Pulmonary artery endothelial cell (primary cell): ENCODE results near the gene HES5. TPM values are rescaled to one million over a fixed set of nuclear protein-coding genes. Genes with fewer than 3 reads are reported as not detected.

Experiments used
- DNase-seq: peaks from one replicate; pipeline ENCODE4 v3.0.0-alpha.2; 2011; ENCODE audit warnings: low read depth, low spot score
- total RNA-seq: library from RNA; depleted of rRNA; stranded (reverse); fragments of >200 nt; gene quantifications from 2 replicates; pipeline ENCODE4 v1.2.3, GENCODE V29; 2014

HES5 gene
- total RNA-seq, 1 donor from 2014 or later = not detected

DNA sequence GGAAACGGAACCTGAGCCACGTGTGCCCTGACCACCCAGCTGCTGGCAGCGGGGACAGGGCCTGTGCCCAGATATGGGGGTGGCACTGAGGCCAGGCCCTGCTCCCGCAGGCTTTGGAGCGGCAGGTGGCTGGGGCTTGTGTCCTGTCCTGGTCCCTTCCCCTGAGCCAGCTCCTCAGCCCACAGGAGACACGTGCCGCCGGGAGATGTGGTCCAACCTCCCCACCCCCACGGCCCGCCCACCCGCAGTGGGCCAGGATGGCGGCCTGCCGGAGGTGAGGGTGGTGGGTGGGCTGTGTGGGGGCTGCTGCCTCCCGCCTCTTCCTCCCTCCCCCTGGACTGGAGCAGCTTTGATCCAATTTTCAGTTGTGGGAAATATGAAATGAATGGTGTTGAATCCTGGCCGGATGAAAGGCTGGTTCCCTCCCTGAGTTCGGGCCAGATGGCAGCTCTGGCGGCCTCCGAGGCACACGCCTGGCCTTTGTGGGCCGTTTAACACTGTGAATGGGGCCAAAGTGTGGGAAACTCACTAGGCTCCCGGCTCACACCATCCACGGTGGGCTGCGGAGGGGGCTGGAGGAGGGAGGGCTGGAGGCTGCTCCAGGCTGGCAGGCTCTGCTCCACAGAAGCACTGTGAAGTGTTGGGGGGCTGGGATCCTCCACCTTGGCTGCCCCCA, 2.6 kb upstream of the HES5 start:
- no peak for DNase-seq

DNA sequence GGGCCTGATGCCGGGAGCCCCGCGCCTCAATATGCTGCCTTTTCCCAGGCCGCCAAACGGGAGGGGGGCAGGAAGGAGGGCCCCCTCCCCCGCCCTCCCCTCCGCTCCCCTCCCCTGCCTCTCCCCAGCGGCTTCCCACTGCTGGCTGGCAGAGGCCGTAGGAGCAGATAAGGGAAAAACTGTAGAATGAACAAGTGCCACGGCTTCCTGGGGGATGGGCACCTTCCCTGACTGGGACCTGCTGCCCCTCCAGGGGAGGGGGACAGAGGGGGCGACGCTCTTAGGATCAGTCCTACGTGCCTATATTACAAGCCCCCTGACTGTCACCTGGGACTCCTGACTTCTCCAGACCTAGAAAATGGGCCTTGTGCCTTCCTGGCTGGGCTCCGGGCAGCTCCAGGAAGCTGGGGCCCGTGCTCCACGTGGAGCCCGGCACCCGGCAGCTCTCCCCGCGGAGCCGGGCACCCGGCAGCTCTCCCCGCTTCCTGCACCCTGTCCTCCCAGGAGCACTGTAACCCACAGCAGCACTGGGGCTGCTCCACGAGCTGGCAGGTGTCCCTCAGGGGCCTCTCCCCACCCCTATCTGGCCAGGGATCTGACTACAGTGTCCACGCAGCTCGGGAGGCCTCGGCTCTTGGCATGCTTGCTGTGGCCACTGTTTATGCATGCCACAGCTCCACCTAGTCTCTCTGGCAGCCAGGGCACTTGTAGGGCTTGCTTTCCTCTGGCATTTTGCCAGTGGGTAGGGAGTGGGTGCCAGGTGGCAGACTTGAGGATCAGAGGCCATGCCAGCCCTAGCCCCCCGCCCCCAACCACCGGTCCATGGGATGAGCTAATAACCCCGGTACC, 674 bp upstream of the HES5 start:
- DNase-seq = no peak

- no peak for DNase-seq
Measured at GRCh38 chr1:2528966-2529783, 888 bp downstream of the HES5 start.

DNA sequence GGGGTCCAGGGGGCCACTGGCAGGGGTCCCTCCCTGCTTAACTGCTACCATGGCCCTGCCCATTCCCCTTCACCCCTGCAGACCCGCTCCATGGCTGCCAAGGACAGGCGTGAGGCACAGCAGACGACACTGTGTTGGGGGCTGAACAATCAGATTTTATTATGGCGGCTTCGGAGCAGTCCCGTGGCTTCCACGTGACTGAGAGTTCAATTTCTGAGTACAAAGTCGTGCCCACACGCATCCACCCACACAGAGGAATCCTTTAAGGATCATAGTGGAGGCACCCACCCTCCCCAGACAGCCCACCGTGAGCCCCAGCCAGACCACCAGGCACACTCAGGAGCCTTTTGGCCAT, 1.5 kb downstream of the HES5 start:
- DNase-seq = no peak

- no peak for DNase-seq
Measured at GRCh38 chr1:2528016-2528415, 2.0 kb downstream of the HES5 start.

DNA sequence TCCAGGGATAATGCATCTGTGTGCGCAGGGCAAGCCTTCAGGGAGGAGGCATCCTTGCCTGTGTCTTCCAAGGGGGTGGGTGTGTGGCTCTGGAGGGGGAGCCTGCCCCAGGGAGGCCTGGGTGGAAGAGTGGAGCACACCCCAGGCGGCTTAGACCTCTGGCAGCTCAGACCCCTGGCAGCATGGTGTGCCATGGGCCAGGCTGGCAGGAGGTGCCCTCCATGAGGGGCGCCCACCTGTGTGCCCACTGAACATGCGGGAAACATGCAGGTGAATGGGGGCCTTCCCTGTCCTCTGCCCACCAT, 2.6 kb downstream of the HES5 start:
- DNase-seq = no peak

DNA sequence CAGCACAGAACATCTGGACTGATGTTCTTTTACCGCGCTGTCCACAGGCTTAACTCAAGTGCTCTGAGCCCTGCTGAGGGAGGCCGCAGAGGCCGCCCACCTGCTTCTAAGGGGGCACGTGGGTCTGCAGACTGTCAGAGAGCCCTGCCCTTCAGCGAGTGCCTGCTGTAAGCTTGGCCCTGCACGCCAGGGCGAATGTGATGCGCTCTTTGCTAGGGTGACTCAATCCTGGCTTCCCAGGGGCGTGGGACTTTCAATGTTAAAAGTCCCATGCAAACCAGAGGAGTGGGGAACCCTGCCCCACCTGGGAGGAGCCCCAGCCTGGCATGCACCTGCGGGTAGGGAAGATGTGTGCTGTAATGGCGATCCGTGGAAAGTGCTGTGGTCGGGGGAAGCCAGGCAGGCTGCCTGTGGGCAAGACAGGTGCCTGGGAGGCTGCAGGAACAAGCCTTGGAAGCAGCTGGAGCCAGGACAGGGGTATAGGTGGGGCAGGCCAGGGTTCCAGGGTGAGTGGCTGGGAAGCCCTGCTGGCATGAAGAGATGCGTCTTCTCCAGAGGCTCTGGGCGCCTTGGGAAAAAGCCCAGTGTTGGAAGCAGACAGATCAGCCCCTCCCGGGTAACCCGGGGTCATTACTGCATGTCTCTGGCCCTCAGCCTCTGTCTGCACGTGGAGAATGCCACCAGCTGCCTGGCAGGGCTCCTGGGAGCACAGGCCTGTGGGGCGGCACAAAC, 3.1 kb downstream of the HES5 start:
- DNase-seq = no peak

DNA sequence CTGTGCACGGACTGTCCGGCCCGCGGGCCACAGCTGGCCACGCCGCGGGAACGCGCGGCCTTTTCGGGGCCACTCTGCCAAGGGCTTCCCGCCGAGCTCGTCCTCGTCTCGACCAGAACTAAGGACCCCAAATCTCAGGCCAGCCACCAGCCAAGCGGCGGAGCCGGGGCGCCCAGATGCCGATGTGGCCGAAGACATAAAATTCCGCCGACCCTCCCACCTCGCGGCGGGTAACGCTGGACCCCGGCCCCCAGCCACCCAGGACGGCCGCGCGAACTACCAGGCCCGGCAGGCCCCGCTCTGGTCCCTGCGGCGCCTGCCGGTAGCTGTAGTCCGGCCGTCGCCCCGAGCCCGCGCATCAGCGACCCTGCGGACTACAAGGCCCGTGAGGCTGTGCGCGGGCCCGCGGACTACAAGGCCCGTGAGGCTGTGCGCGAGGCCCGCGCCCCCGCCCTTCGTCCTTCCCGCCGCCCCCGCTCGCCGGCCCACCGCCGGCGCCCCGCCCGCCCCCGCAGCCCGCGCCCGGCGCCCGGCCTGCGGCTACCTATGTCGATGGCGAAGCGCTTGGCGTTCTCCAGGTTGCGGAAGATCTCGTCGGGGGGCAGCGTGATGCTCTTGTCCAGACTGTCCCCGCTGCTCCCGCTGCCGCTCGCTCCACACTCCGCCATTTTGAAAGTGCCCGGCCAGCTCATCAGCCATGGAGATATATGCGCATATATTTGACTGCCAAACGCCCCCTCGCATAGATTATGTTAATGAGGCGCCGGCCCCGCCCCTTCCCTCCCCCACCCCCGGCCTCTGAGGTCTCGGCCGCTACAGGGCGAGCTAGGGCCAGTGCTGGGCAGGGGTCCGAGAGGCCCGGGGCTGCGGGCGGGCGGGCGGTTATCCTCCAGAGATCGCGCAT, 3.9 kb downstream of the HES5 start, which contains the start of gene PANK4:
PANK4 (minus strand) TSS at position 677 of the 904 bp plus-strand sequence; CDS start at position 668, 9 bp downstream.
- DNase-seq = peak; percentile 83

DNA sequence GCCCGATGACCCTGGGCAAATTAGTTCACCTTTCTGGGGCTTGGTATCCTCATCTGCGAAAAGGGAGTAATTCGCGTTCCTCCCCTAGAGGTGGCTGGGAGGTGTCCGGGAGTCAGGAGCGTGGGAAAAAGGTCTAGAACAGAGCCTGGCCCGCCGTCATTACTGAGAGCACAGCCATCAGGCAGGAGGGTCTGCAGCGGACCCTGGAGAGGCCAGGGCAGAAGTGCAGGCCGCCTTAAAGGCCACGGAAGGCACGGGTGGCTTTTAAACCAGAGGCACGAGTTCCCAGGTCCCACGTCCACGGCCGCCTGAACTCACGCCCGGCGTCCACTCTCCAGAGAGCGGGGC, 4.5 kb downstream of the HES5 start:
- DNase-seq = no peak

DNA sequence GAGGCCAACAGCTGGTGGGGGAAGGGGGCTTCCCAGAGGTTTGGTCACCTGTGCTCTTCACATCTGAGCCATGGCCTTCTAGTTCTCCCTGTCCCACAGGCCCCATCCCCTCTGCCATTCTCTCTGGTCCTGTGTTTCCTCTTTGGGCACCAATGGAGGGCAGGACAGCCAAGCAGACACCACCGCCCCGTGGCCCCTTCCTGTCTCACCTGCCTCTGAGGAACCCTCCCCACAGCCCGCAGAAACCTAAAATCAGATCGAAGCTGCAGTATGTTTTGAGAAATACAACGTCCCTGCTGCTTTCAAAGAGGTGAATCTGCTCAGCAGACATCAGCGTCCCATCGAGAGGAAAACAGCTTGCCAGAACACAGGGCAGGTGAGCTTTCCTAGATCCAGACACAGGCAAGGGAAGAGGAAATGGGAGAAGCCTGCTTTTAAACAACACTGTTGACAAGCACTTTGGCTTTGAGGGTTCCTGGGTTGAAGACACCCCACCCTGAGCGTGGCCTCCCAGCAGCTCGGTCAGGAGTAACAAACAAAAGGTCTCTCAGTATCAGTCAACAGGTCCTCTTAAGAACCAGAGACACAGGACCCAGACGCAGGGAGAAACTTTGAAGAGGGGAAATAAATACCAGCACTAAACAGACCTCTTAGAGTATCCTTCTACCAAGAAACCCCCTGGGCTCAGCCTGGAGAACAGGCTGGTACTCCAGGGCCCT, 6.0 kb downstream of the HES5 start:
- DNase-seq = no peak

- DNase-seq = no peak
Measured at GRCh38 chr1:2523191-2523890, 6.7 kb downstream of the HES5 start.

DNA sequence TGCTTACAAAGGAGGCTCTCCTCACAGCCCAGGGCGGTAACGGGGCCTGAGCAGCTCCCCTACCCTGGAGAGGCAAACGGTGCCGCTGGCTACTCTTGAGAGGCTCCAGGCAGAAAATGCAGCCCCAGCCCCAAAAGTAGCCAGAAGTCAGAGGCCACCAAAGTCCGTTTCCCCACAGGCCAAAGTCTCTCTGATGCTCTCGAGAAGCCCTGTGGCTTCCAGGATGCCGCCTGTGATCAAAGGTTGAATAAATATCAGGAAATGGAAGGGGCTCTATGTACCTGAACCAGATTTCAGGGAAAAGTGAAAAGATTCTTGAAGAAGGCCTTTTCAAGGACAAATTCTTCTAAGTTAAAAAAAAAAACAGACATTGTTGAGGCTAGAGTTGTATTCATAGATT, 7.8 kb downstream of the HES5 start:
- no peak for DNase-seq

DNA sequence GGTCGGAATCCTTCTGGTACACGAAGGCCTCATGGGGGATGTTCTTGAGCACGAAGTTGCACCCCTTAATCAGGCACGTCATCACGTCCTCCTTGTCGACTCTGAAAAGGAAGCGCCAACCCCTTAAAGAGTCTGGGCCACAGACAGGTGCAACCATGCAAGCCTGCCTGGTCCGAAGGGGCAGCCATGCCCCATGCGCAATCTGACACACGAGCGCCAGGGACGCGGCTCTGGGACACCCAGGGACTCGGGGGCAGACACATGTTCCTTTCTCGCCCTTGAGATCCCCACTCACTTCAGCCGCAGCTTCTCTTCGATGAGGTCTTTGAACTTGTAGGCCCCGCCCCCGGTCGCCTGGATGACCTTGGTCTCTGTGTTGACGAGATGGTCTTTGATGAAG, 9.3 kb downstream of the HES5 start:
- no peak for DNase-seq

DNA sequence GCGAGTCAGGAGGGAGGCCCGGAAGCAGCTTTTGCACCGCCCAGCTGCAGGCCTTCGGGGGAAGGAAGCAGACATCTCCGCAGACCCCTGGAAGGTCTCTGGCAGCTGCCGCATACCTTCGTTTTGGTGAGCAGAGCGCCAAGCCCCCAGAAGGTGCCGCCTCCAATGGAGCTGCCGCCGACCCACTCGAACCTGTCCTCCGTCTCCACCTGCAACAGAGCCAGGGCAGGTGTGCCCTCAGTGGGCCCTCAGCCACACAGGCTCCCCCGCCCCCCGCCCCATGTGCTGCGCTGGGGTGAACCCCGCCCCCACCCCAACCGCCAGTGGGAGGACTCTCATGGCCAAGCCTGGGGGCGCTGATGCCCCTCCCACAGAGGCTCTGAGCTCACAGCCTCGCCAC, 9.9 kb downstream of the HES5 start:
- no peak for DNase-seq

GRCh38 chr1:2519729-2520128, 10.3 kb downstream of the HES5 start:
- DNase-seq = no peak

- DNase-seq = no peak
Measured at GRCh38 chr1:2519029-2519685, 10.9 kb downstream of the HES5 start.

DNA sequence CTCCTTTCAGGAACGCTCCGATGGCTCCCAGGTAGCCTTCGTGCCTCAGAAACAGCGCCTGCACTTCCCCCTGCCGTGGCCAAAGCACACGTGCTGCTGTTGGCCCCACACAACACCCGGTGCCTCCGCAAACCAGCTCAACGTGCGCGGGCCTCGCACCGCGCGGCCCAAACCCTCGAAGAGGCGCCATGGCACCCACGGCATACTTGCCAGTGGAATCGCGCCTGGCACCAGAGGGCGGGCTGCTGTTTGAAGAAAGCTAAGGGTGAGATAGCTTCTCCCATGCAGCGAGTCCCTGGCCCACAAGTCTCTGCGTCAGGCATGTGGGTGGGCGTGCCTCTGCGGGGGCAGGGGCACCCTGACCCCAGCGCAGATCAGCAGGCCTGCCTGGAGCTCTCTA, 11.5 kb downstream of the HES5 start:
- DNase-seq = no peak

DNA sequence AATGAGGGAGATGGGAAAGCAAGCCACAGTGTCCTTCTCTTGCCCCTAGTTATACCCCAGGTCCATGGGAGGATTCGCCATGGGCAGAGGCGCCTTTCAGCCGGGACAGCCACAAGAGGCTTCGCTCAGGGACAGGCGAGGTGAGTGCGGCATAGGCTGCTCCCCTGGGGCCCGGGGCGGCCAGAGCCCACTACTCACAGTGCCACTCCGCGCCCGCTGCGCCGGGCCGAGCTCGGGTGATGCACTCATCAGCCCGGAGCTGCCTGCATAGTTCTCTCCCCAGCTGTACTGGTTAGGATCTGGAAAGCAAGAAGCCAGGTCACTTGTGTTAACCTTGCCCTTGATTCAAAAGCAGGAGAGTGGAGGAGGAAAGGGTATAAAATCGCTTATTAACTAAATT, 12.1 kb downstream of the HES5 start:
- DNase-seq = no peak

DNA sequence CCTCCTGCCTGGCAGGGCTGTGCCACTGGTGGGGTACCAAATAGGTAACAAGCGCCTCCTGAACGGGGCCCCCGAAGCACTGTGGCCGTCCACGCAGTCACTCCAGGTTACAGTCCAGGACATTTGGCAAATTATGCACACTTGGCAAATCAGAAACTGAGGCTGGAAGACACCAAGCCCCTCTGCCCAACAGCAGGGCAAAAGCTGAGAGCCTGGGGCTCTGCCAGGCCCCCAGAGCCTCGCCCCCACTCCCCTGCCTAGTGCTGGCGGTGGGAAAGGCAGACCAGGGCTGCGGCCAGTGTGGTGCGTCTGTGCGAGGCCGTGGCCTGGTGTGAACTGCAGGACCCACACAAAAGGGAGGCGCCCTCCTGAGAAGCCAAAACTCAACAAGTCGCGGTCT, 13.1 kb downstream of the HES5 start:
- no peak for DNase-seq
